Measurements from ENCODE around the gene MYO15B. TPM values are rescaled to one million over a fixed set of nuclear protein-coding genes. Genes with fewer than 3 reads are reported as not detected.

The MYO15B gene
- total RNA-seq, 2 experiments from 2014 or later, result 120 to 125 TPM

DNA sequence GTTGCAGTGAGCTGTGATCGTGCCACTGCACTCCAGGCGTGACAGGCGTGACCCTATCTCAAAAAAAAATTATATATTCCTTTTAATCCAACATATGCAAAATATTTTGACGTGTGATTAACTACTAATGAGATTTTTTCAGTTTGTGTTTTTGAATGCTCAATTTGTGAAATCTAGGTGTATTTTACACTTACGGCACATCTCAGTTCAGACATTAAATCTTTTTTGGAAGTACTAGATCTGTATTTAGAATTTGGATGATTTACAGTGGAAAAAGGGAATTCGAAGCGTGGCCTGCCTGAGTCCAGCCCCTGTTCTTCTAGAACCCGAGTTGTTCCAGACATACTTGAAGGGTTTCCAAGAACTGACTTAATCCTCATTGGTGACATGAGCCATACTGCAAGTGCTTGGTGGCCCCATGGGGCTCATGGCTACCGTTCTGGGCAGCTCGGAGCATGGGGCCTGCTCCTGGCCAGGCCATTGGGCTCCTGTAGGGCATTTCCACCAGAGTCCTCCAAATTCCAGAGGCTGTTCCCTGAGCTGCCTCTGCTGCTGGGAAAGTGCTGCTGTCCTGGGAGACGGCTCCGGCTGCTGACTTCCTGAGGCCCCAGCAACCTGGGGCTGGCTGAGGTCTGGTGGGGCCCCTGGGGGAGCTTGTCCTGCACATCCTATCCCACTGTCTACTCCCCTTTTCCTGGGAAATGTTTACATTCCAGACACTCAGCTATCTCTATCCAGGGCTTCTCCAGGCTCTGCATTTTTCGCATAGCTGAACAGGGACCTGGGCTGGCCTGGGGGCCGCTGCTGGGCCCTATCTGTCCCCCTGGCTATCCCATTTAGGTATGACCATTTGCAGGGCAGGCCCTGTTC lies 34.9 kb upstream of the MYO15B start:
- Mint-ChIP-seq H3K27ac (no peak overlapping the region), H3K9me3 (no peaks in the 10 kb centered on the region), H3K36me3 (no peaks in the 10 kb centered on the region), H3K27me3 (no peaks in the 10 kb centered on the region), H3K4me3 (no peak overlapping the region), H3K4me1 (no peaks in the 10 kb centered on the region)
- ATAC-seq (ENCODE audit: low read depth), result no peak
- POLR2A ChIA-PET, result no interaction called here
- DNase-seq, result no peak

DNA sequence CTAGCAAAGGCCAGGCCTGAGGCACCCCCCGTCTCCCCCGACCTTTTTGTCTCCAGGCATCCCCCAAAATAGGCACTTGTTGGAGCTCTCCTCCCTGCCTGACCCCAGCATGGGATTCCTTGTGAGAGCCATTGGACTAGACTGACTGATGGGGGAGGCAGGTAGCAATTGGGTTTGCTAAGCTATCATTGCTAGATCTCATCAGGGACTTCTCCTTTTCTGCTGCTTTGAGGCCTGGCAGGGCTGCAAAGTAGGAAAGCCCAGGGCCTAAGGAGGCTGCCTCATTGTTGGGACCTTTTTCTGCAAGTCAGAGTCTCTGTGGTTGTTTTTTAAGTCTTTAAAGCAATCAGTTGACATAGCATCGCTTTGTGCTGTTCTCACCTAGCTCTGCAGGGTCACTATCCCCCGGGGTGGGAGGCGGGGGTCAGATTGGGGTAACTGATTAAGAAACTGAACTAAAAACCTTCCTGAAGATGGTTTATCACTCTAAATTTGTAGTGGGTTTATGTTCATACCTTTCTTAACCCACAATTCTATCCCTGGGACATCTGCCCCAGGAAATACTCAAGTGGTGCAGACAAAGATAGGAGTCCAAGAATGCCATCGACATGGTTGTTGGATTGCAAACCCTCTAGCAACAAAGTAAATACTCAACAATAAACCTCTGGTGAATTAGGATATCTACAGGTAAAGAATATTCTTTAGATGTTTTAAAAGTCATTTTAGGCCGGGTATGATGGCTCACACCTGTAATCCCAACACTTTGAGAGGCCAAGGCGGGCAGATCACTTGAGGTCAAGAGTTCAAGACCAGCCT lies 34.1 kb upstream of the MYO15B start:
- H3K27ac Mint-ChIP-seq, result no peak overlapping the region

DNA sequence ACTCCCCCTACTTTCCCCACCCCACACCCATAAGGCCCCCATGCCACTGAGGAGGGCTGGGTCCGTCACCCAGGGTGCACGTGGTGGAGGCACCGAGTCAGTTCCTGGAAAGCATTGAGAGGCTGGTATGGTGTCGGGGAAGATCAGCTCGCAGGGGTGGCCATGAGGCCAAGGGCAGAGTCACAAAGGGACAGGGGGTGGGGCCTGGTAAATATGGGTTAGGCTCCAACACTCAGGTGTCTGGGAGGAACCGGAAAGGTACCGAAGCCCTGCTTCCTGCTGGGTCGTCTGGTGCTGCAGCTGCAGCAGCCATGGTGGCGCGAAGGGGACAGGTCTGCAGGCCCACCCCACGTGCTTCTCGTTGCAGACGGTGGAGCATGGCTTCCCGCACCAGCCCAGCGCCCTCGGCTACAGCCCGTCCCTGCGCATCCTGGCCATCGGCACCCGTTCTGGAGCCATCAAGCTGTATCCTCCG lies 31.9 kb upstream of the MYO15B start:
- no peak for ATAC-seq (ENCODE audit: low read depth)
- Mint-ChIP-seq H3K4me3 (no peak overlapping the region), H3K27me3 (no peaks in the 10 kb centered on the region), H3K27ac (no peak overlapping the region), H3K4me1 (no peaks in the 10 kb centered on the region), H3K36me3 (no peaks in the 10 kb centered on the region), H3K9me3 (no peaks in the 10 kb centered on the region)
- no peak for DNase-seq
- POLR2A ChIA-PET, result no interaction called here

More for the DNA sequence above, 34.1 kb upstream of the MYO15B start:
- DNase-seq, result no peak
- Mint-ChIP-seq H3K9me3 (no peaks in the 10 kb centered on the region), H3K4me1 (no peaks in the 10 kb centered on the region), H3K36me3 (no peaks in the 10 kb centered on the region), H3K4me3 (no peak overlapping the region), H3K27me3 (no peaks in the 10 kb centered on the region)
- POLR2A ChIA-PET, result interaction anchor here (0.5 kb wide), 1 partner anchor 36 kb away, joined by 3 read pairs; no protein-coding TSS in a partner anchor
- no peak for ATAC-seq (ENCODE audit: low read depth)

DNA sequence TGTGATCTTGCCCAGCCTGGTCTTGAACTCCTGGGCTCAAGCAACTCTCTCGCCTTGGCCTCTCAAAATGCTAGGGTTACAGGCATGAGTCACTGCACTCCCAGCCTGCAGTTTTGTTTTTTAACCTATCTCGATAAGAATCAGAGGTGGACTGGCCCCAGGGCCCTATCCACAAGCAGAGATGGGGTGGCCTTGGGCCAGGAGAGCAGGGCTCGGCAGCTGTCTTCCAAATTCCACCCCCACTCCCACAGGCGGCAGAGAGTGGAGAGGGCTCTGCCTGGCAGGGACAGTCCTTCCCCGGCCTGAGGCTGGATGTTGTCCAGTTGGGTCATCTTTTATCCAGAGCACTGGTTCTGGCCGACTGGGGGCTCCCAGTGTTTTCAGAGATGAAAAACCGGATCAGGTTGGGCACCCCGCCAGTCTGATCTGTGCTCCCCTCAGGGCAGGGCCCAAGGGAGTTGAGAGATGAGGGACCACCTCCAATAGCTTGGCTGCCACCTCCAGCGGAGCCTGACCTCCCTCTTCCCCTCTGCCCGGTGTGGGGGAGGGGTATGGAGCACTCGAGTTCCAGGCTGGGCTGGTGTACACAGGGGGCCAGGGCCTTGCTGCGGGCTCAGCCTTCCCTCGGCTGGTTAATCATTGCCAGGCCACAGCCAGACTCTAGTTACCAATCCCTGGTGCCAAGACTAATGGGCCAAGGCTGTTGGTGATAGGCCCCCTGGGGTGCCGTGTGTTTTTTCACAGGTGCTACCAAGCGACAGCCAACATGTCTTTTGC lies 30.3 kb upstream of the MYO15B start:
- Mint-ChIP-seq H3K36me3 (no peaks in the 10 kb centered on the region), H3K27me3 (no peaks in the 10 kb centered on the region), H3K27ac (no peak overlapping the region), H3K4me1 (no peaks in the 10 kb centered on the region), H3K9me3 (no peaks in the 10 kb centered on the region), H3K4me3 (no peak overlapping the region)
- DNase-seq (no peak), ATAC-seq (ENCODE audit: low read depth) (no peak)
- POLR2A ChIA-PET, result no interaction called here

DNA sequence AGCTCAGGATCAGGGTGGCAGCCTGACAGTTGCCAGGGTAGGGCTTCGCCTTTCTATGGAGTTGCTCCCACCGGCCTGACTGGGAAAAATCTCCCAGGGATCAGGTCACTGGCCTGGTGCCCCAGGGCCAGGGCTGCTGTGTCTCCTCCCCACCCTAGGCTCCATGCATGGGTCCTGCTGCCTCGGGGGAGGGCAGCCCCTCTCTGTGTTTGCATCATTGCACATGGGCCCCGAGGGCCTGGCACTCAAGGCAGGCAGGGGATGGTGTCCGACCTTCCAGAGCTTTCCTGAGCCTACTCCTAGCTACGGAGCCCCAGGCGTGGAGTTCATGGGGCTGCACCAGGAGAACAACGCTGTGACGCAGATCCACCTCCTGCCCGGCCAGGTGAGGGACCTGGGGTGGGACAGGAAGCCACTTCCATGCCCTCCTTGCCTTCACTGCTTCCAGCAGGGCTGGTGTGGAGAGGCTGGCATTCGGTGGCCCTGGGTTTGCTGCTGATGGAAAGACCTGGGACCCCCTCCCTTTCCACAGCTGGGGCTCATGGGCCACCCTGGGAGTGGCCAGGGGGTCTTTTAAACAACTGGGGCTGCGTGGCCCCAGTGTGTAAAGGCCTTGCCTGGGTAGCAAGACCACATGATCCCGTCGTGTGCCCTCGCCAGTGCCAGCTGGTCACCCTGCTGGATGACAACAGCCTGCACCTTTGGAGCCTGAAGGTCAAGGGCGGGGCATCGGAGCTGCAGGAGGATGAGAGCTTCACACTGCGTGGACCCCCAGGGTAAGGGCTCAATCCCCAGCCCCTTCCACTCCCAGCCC lies 29.5 kb upstream of the MYO15B start:
- Mint-ChIP-seq H3K9me3 (no peaks in the 10 kb centered on the region), H3K27me3 (no peaks in the 10 kb centered on the region), H3K4me1 (no peaks in the 10 kb centered on the region), H3K27ac (no peak overlapping the region), H3K36me3 (no peaks in the 10 kb centered on the region), H3K4me3 (no peak overlapping the region)
- POLR2A ChIA-PET, result no interaction called here
- DNase-seq, result no peak
- no peak for ATAC-seq (ENCODE audit: low read depth)

DNA sequence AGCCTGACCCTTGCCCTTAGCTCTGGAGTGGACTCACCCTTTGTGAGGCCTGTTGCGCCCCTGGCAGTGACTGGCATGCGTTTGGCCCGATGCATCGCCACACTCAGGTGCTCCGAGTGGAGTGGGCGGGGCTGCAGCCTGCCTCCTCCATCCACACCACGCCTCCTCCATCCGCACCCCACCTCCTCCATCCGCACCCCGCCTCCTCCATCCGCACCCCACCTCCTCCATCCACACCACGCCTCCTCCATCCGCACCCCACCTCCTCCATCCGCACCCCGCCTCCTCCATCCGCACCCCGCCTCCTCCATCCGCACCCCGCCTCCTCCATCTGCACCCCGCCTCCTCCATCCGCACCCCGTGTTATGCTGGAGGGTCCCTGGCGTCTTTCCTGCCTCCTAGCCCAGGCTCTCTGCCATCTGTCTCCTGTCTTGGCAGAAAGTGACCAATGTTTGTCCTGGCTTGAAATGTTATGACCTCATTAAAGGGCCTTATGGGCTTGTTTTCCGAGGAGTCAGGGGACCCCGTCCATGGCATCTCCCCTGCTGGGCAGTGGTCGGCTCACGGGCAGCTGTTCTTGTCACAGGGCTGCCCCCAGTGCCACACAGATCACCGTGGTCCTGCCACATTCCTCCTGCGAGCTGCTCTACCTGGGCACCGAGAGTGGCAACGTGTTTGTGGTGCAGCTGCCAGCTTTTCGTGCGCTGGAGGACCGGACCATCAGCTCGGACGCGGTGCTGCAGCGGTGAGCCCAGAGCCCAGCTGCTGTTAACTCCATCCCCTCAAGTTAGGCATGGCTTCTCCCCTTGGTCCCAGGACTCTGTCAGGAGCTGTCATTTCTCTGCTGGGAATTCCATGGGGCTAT lies 28.7 kb upstream of the MYO15B start:
- ATAC-seq (ENCODE audit: low read depth) (no peak), DNase-seq (no peak)
- H3K9me3 Mint-ChIP-seq, result no peaks in the 10 kb centered on the region
- no peaks in the 10 kb centered on the region for H3K27me3 Mint-ChIP-seq
- H3K4me1 Mint-ChIP-seq, result no peaks in the 10 kb centered on the region
- no peak overlapping the region for H3K27ac Mint-ChIP-seq
- no peaks in the 10 kb centered on the region for H3K36me3 Mint-ChIP-seq
- no peak overlapping the region for H3K4me3 Mint-ChIP-seq
- POLR2A ChIA-PET, result no interaction called here

DNA sequence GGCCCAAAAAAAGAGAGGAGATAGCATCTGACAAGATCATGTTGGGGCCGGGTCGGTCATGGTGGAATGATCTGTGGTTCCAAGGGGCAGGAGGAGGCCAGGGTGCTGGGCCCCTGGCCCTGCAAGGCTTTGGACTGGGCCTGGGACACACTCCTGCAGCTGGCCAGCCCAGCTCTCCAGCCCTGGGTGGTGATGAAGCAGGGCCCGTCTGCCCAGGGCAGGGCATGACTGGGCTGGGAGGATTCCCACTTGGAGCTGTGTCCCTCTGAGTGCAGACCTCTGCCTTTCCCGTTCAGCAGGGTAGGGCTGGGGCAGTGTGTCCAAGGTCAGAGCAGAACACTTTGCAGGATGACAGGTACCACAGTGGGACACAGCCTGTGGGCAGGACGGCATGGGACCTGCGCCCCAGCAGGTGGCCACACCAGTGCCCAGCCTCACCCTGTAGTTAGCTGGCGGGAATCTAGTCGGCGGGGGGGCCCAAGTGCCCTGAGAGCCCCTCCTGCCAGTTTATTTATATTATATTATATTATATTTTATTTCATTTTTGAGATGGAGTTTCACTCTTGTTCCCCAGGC lies 27.6 kb upstream of the MYO15B start:
- POLR2A ChIA-PET, result no interaction called here
- no peaks in the 10 kb centered on the region for H3K4me1 Mint-ChIP-seq
- no peak overlapping the region for H3K4me3 Mint-ChIP-seq
- no peak for ATAC-seq (ENCODE audit: low read depth)
- H3K36me3 Mint-ChIP-seq, result no peaks in the 10 kb centered on the region
- H3K27me3 Mint-ChIP-seq, result no peaks in the 10 kb centered on the region
- DNase-seq, result no peak
- H3K27ac Mint-ChIP-seq, result no peak overlapping the region
- no peaks in the 10 kb centered on the region for H3K9me3 Mint-ChIP-seq

DNA sequence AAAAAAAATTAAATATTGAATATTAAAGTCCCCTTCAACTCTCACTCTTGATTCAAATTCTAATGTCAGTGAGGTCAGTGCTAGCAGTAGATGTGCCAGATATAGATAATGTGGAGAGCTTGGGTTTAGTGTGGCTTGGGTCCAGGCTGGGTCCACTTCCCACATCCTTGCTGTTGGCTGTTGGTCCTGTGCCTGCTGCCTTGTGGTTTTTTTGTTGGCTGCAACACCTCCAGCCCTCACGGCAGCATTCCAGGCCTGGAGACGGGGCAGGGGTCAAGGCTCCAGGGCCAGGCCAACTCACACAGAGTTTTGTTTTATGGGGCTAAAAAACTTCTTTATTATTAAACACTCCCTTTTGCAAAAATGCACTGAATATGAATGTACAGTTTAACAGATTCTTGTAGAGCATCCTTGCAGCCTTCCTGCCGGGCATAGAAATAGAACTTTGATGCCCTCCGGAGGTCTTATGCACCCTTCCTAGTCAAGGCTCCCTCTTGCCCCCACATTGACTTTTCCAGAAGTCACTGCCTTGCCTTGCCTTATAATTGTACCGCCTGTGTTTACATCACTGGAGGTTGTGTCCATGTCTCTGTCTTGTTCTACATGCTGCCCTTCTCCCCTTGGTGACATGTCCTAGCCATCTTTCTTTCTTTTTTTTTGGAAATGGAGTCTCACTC lies 25.5 kb upstream of the MYO15B start:
- no peaks in the 10 kb centered on the region for H3K36me3 Mint-ChIP-seq
- ATAC-seq (ENCODE audit: low read depth), result no peak
- no peaks in the 10 kb centered on the region for H3K27me3 Mint-ChIP-seq
- no peaks in the 10 kb centered on the region for H3K4me1 Mint-ChIP-seq
- no peaks in the 10 kb centered on the region for H3K9me3 Mint-ChIP-seq
- DNase-seq, result no peak
- H3K27ac Mint-ChIP-seq, result no peak overlapping the region
- no peak overlapping the region for H3K4me3 Mint-ChIP-seq
- POLR2A ChIA-PET, result no interaction called here

DNA sequence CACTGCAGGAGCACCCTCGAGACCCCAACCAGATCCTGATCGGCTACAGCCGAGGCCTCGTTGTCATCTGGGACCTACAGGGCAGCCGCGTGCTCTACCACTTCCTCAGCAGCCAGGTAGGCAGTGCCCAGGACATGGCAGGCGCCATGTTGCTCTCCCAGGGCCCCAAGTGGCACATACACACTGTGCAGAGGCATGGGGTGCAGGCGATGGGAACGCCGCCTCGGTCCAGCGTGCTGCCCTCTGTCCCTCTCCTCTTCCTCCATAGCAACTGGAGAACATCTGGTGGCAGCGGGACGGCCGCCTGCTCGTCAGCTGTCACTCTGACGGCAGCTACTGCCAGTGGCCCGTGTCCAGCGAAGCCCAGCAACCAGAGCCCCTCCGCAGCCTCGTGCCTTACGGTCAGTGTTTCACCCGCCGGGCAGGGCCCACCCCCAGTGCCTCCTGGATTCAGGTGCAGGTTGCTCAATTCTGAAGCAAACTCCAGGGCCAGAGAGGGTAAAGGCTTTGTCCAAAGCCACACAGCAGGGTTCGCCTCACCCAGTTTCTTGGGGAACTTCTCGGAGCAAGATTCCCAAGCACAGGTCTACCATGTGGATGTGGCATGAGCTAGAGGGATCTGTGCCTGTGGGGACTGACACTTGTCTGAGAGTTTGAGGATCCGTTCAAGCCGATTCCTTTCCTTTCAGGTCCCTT lies 24.4 kb upstream of the MYO15B start:
- Mint-ChIP-seq H3K36me3 (no peaks in the 10 kb centered on the region), H3K4me1 (no peaks in the 10 kb centered on the region), H3K27ac (no peak overlapping the region), H3K27me3 (no peaks in the 10 kb centered on the region), H3K9me3 (no peaks in the 10 kb centered on the region), H3K4me3 (no peak overlapping the region)
- POLR2A ChIA-PET, result no interaction called here
- ATAC-seq (ENCODE audit: low read depth) (no peak), DNase-seq (no peak)

DNA sequence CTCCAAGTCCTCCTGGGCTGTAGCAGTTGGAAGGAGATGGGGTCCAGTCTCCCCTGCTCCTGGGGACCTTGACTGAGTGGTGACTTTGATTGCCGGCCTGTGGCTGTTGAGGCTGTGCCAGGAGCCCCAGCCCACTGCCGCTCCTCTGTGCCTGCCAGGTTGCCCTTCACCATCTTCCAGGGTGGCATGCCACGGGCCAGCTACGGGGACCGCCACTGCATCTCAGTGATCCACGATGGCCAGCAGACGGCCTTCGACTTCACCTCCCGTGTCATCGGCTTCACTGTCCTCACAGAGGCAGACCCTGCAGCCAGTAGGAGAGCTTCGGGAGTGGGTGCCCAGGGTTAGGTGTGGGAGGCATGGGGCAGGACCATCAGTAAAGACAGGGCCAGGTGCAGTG lies 23.4 kb upstream of the MYO15B start:
- H3K4me3 Mint-ChIP-seq, result no peak overlapping the region
- no peaks in the 10 kb centered on the region for H3K9me3 Mint-ChIP-seq
- no peak for ATAC-seq (ENCODE audit: low read depth)
- no peak overlapping the region for H3K27ac Mint-ChIP-seq
- no peaks in the 10 kb centered on the region for H3K4me1 Mint-ChIP-seq
- DNase-seq, result no peak
- no peaks in the 10 kb centered on the region for H3K36me3 Mint-ChIP-seq
- no peaks in the 10 kb centered on the region for H3K27me3 Mint-ChIP-seq
- POLR2A ChIA-PET, result interaction anchor here (0.5 kb wide), 1 partner anchor 429 kb away, joined by 4 read pairs; no protein-coding TSS in a partner anchor

DNA sequence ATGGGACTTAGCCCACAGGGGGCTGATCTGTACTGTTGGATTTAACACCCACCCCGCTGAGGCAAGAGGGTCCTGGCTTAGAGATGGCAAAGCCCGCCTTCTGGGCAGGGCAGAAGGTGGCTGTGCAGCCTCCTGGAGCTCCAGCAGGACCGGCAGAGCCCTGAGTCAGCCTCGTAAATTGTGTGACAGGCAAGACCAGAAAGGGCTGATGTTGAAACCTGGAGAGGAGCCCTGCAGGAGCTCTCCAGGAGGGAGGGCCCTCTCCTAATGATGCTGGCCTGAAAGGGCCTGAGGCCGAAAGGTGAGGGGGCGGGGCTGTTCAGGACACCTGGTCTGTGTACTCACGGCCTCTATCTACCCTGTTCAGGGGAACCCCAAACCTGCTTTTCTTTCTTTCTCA lies 22.5 kb upstream of the MYO15B start:
- H3K27me3 Mint-ChIP-seq, result no peaks in the 10 kb centered on the region

More for the DNA sequence above, 22.5 kb upstream of the MYO15B start:
- H3K36me3 Mint-ChIP-seq, result no peaks in the 10 kb centered on the region
- no peak for ATAC-seq (ENCODE audit: low read depth)
- POLR2A ChIA-PET, result no interaction called here
- DNase-seq, result no peak
- H3K4me1 Mint-ChIP-seq, result no peaks in the 10 kb centered on the region
- no peak overlapping the region for H3K27ac Mint-ChIP-seq
- H3K9me3 Mint-ChIP-seq, result no peaks in the 10 kb centered on the region
- H3K4me3 Mint-ChIP-seq, result no peak overlapping the region
